Bronchus fibroblast of lung (primary cell): Measurements from ENCODE around the gene ATXN7L2. TPM values are rescaled to one million over a fixed set of nuclear protein-coding genes. Genes with fewer than 3 reads are reported as not detected.

ENCODE experiments used
- total RNA-seq: library from RNA; depleted of rRNA; stranded (reverse); fragments of >200 nt; gene quantifications from 2 replicates; pipeline ENCODE4 v1.2.3, GENCODE V29; 2015

Gene ATXN7L2, protein sequence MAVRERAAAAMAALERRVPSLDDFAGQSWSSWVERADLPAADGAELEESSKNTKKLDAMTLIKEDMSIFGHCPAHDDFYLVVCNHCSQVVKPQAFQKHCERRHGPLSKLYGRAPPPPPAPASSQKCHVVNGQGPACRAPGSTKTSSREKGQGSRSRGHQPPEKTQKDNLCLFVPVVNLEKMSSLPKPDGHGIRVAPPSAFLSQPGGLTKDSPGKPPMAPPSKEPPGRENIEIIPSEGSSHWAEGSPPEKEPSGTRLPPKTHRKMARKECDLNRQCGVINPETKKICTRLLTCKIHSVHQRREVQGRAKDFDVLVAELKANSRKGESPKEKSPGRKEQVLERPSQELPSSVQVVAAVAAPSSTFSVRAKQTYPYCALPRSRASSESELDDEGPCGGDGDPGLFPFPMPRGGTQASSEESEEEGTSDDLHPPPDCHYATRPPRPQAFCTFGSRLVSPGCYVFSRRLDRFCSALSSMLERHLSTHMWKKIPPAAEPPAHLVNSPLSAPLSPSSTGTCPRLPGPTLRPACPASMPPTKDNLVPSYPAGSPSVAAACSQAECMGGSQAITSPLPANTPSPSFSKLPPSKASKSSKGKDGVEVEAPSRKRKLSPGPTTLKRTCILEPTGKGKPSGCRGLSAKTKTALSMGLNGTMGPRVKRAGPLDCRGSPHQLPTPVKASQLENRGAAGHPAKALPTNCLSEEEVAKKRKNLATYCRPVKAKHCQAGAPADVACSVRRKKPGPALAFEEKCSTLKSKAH
- 3.9 and 5.2 TPM in 2 replicates for total RNA-seq

DNA sequence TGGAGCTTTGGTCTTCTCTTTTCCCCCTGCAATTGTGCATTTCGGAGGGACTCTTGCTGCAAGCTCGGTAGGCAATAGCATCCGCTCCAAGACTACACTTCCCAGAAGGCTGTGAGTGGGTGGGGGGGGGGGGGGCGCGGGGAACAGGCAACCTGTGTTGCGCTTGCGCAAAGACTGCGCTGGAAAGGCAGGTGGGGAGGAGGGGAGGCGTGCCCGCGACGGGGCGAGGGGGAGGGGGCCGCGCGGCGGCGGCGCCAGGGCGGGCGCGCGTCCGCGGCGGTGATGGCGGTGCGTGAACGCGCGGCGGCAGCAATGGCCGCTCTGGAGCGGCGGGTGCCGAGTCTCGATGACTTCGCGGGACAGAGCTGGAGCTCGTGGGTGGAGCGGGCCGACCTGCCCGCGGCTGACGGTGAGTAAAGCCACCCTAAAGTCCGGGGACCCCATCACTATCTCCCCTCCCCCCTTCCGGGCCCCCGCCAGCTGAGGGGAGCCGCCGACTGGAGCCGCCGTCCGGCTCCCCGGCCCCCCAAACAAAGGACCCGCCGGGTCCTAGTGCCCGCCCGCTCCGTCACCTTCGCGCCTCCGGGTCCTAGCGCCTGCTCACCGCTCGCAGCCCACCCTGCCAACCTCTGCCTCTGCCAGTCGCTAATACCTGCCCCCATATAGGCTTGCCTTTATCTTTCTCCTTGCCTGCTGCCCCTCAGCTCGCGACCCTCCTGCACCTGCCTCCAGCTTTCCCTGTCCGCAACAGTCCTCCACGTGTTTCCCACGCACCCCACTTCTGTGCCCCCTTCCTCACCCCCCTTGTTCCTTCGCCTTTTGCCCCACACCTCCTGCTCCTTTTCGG, at the start of gene ATXN7L2:
Gene ATXN7L2, plus strand, starts transcription at position 234 of the 847 bp plus-strand sequence. Its CDS starts 49 bp downstream, at position 283.

DNA sequence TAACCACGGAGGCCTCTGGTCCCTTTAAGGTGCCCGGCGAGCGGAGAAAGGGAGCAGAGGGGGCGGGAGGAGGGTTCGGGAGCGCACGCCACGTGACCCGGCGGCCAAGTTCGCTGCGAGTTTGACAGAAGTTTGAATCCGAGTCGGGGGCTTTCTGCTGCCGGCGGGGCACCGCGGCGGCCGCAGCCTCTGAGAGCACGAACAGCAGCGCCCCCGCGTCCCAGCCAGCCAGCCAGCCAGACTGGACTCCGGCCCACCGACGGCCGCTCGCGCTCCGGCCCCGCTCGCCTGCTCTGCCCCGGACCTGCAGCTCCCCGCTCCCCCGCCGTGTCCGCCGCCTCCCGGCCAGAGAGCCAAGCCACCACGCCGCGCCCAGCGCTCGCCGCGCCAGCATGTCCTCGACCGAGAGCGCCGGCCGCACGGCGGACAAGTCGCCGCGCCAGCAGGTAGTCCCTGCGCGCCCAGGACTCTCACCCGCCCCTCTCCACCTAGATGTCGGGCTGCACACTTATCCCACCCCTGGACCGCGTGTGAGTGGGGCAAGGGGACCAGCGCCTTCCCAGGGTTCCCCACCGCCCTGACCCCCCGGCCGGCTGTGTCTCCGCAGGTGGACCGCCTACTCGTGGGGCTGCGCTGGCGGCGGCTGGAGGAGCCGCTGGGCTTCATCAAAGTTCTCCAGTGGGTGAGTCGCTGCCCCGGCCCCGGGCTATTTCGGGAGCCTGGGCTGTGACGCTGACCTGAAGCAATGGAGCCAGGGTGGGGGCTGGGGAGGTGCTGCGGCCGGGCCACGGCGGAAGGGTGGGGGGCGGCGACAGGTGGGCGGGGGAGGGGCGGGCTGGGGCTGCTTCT, 17.0 kb upstream of the ATXN7L2 start, which contains the start of gene SYPL2:
Gene SYPL2, plus strand, starts transcription at position 95 of the 849 bp plus-strand sequence. Its CDS starts 298 bp downstream, at position 393.

DNA sequence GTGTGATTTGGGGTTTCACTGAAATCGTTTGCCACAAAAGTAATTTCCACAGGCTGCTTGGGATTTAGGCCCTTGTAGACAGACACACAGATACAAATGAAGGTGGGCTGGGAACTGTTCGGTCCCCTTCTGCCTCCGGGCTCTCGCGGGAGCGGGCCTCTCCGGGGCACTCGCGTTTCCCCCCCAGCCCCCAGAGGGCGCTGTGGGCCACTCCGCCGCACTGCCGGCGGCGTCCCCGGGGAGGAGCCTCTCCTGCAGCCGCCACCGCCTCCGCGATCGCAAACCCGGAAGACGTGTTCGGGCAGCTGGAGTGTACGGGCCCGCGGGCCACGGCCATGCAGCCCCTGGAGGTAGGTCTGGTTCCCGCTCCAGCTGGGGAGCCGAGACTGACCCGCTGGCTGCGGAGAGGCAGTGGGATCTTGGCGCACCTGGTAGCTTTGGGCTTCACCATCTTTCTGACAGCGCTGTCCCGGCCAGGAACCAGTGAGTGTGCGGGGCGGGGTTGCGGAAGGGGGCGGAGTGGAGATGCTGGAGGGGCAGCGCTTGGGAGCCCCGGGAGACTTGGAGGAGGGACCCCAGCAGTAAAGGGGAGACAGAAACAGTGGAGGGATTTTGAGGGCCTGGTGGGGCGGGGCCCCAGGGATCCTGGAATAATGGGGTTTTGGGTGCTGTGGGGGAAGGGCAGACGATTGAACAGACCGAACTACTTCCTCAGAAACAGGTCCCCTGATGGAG, 10.3 kb downstream of the ATXN7L2 start, which contains the start of gene CYB561D1:
Gene CYB561D1, plus strand, starts transcription at position 290 of the 735 bp plus-strand sequence. Its CDS starts 46 bp downstream, at position 336.

DNA sequence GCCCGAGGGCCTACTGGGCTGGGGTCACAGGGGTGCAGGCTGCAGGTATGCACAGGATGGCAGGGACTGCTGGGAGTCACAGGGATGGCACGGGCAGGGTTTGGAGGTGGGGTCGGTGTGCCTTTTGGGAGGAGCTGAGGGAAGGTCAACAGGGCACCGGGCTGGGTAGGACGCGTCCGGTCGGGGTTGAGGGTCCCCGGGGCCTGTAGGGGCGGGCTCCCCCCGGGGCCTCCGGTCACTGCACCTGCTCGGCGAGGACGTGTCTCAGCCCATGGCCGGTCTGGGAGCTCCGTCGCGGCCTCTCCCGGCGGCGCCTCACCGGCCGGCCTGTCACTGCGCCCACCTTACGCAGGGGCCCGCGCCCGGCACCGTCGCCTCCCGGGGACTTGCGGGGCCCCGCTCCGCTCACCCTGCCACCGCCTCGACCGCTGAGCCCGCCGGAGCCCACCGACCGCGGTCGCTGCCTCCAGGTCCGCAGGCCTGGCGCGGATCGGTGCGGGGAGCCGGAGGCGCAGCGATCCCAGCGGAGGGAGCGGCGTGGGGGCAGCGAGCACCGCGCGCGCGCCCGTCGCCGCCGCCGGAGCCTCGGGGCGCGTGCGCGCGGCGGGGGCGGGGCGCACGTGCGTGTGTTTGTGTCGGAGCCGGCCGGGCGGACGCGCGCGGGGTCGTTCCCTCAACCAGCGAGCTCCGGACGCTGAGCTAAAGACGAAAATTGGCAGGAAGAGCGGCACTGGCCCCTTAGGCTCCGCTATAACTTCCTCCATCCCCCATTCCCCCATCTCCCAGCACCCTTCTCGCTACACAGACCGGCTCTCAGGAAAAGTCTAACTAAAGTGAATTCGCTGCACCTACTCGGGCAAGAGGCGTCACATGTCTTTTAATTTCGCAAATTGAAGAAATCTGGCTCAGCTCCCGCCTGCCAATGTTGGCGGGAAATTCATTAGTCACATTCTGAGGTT, 25.8 kb downstream of the ATXN7L2 start, which contains the start of gene AMIGO1:
Gene AMIGO1, minus strand, starts transcription at position 552 of the 959 bp plus-strand sequence. CDS start 815 bp downstream, outside the sequence.

DNA sequence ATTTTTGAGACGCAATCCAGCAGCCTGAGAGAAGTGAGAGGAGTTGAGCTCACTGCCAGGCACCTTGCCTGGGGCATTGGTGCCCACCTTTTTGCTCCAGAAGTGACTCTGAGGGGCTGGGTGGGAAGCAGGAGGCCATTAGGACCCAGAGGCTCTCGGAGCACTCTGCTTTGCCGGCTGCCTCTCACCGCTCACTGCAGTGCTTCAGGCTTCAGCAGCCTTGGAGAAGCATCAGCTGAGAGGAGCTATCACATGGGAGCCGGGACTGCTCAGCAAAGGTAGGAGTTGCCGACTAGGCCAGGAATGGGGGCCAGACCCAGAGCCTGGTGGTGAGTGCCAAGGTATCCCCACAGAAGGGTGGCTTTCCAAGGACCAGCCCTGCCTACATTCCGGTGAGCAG, 56.0 kb downstream of the ATXN7L2 start, which contains the start of gene GPR61:
Gene GPR61, plus strand, starts transcription at position 197 of the 400 bp plus-strand sequence. CDS start 3,151 bp downstream, outside the sequence.

Other genes with a start within 250 kb of the ATXN7L2 start
- 1.5 TPM in 2 replicates for gene CELSR2, start 234.4 kb upstream of the ATXN7L2 start, total RNA-seq
- gene PSRC1, start 200.8 kb upstream of the ATXN7L2 start, total RNA-seq = 50.4 TPM in 2 replicates
- gene MYBPHL, start 176.9 kb upstream of the ATXN7L2 start, total RNA-seq = not detected in 2 replicates
- 15.5 and 17.7 TPM in 2 replicates for gene SORT1, start 86.0 kb upstream of the ATXN7L2 start, total RNA-seq
- gene PSMA5, start 57.5 kb upstream of the ATXN7L2 start, total RNA-seq = 34.6 and 35.2 TPM in 2 replicates
- 0.15 and 0.17 TPM in 2 replicates for gene SYPL2, start 17.4 kb upstream of the ATXN7L2 start, total RNA-seq
- 3.1 and 3.2 TPM in 2 replicates for gene CYB561D1, start 10.2 kb downstream of the ATXN7L2 start, total RNA-seq
- 0.89 and 1.0 TPM in 2 replicates for gene AMIGO1, start 25.8 kb downstream of the ATXN7L2 start, total RNA-seq
- gene GPR61, start 56.0 kb downstream of the ATXN7L2 start, total RNA-seq = not detected in 2 replicates
- 7.4 and 8.4 TPM in 2 replicates for gene GNAI3, start 64.7 kb downstream of the ATXN7L2 start, total RNA-seq
- 0.30 TPM in 1 of 2 replicates, not detected in the other for gene GNAT2, start 135.7 kb downstream of the ATXN7L2 start, total RNA-seq
- 53.4 and 67.1 TPM in 2 replicates for gene AMPD2, start 135.9 kb downstream of the ATXN7L2 start, total RNA-seq
- 20.2 and 20.7 TPM in 2 replicates for gene GSTM4, start 172.2 kb downstream of the ATXN7L2 start, total RNA-seq
- gene GSTM2, start 184.2 kb downstream of the ATXN7L2 start, total RNA-seq = 17.7 and 19.0 TPM in 2 replicates
- not detected in 2 replicates for gene GSTM1, start 203.9 kb downstream of the ATXN7L2 start, total RNA-seq
- gene GSTM5, start 228.3 kb downstream of the ATXN7L2 start, total RNA-seq = 2.8 and 6.4 TPM in 2 replicates